H1 (cell line): Measurements from ENCODE around the gene MANF. TPM values are rescaled to one million over a fixed set of nuclear protein-coding genes. Genes with fewer than 3 reads are reported as not detected.

Experiments
- ATF2 ChIP-seq: IDR thresholded peaks from 2 replicates; pipeline ENCODE4 v1.6.1; 2012; ENCODE audit warnings: low read length, inconsistent platforms
- BRCA1 ChIP-seq: IDR thresholded peaks from 2 replicates; pipeline ENCODE4 v1.6.1; 2012; ENCODE audit warnings: low read depth, low read length, improper control_type of control experiment
- CHD1 ChIP-seq: IDR thresholded peaks from 2 replicates; pipeline ENCODE4 v1.6.1; 2012; ENCODE audit warnings: low read depth, low read length, improper control_type of control experiment
- CREB1 ChIP-seq: IDR thresholded peaks from 2 replicates; pipeline ENCODE4 v1.6.1; 2012; ENCODE audit warnings: inconsistent platforms
- CTCF ChIP-seq, 3 experiments: IDR thresholded peaks; 1 replicate in 2 of 3; 2 replicates in 1 of 3; pipeline versions ENCODE4 v1.5.1 to v1.6.1; 2011; ENCODE audit warnings: low read length in 3 of 3, mild to moderate bottlenecking in 3 of 3, inconsistent platforms in 2 of 3, low read depth in 1 of 3, moderate library complexity in 1 of 3; ENCODE audit not compliant: insufficient read depth in 1 of 3; ENCODE audit errors: control extremely low read depth in 1 of 3
- FOSL1 ChIP-seq: IDR thresholded peaks from 2 replicates; pipeline ENCODE4 v1.6.1; 2011; ENCODE audit warnings: mild to moderate bottlenecking, low read depth, low read length, moderate library complexity; ENCODE audit not compliant: insufficient read depth
- HDAC2 ChIP-seq, 2 experiments: fragments of 300-600 bp in 1 of 2; sonication (generic) in 1 of 2; IDR thresholded peaks; 2 replicates each; pipeline ENCODE4 v1.6.1; 2011 to 2012; ENCODE audit warnings: low read depth in 2 of 2, low read length in 2 of 2, mild to moderate bottlenecking in 2 of 2, moderate library complexity in 2 of 2, borderline replicate concordance in 1 of 2, inconsistent platforms in 1 of 2
- MAFK ChIP-seq: IDR thresholded peaks from 2 replicates; pipeline ENCODE4 v1.6.1; 2012; ENCODE audit warnings: low read depth, mild to moderate bottlenecking, improper control_type of control experiment, low read length
- POU5F1 ChIP-seq: IDR thresholded peaks from 2 replicates; pipeline ENCODE4 v1.6.1; 2011; ENCODE audit warnings: low read depth, mild to moderate bottlenecking, low read length, moderate library complexity
- RAD21 ChIP-seq, 2 experiments: IDR thresholded peaks in 1 of 2; conservative IDR thresholded peaks in 1 of 2; 2 replicates each; pipeline ENCODE4 v1.6.1; 2011; ENCODE audit warnings: low read depth in 2 of 2, low read length in 2 of 2, improper control_type of control experiment in 1 of 2, inconsistent platforms in 1 of 2, mild to moderate bottlenecking in 1 of 2, moderate library complexity in 1 of 2
- RNF2 ChIP-seq: fragments of 200-900, 300-1000 bp; sonication (generic); IDR thresholded peaks from 2 replicates; pipeline ENCODE4 v1.7.1; 2016; ENCODE audit warnings: borderline replicate concordance, low read depth, mild to moderate bottlenecking, antibody characterized with exemption, low read length; ENCODE audit not compliant: poor library complexity, severe bottlenecking; ENCODE audit errors: missing control alignments
- RXRA ChIP-seq: IDR thresholded peaks from 2 replicates; pipeline ENCODE4 v1.6.1; 2011; ENCODE audit warnings: low read depth, mild to moderate bottlenecking, low read length, moderate library complexity; ENCODE audit not compliant: insufficient read depth
- SP2 ChIP-seq: IDR thresholded peaks from 2 replicates; pipeline ENCODE4 v1.6.1; 2012; ENCODE audit warnings: mild to moderate bottlenecking, low read length, inconsistent platforms
- TCF12 ChIP-seq: IDR thresholded peaks from 2 replicates; pipeline ENCODE4 v1.6.1; 2011; ENCODE audit warnings: low read depth, mild to moderate bottlenecking, low read length
- YY1 ChIP-seq: IDR thresholded peaks from 2 replicates; pipeline ENCODE4 v1.6.1; 2011; ENCODE audit warnings: low read depth, mild to moderate bottlenecking, low read length
- polyA plus RNA-seq, 7 experiments: library from polyadenylated mRNA; depleted of rRNA in 3 of 7; stranded (reverse) in 5 of 7; unstranded in 2 of 7; fragments of >200 nt in 5 of 7; fragments of 200-250 nt in 2 of 7; gene quantifications; 1 replicate in 5 of 7; 2 replicates in 1 of 7; 4 replicates in 1 of 7; pipeline versions ENCODE4 v1.2.1 to v1.2.3, GENCODE V29; 2011 to 2013; ENCODE audit warnings: missing spikeins in 2 of 7, mixed read lengths in 2 of 7
- total RNA-seq: library from RNA; stranded (reverse); fragmentation: NEBNext Ultra II Directional; extraction: Animal tissue kit (Norgen Biotek cat#: 25700); gene quantifications from 2 replicates; pipeline ENCODE4 v1.2.1, GENCODE V29; 2021

Gene MANF
- total and polyA plus RNA-seq, 2 of the 8 experiments (the other 6 are each of a cell fraction or from before 2014, with no cell fraction given), result 37.5 to 159 TPM

- no peak for TF ChIP-seq RAD21 (IDR thresholded peaks at IDR 0.05 in 1 of 2, conservative IDR thresholded peaks at IDR 0.05 in 1 of 2; ENCODE audit: low read depth in 2 of 2, low read length in 2 of 2)
- TF ChIP-seq BRCA1, result no peak
- no peak for TF ChIP-seq POU5F1
- TF ChIP-seq SP2, result peak; percentile 62
- no peak for TF ChIP-seq TCF12
- TF ChIP-seq RNF2, result no peak
- TF ChIP-seq ATF2, result no peak
- peak; percentile 90 for TF ChIP-seq CREB1
- TF ChIP-seq RXRA, result no peak
- TF ChIP-seq CHD1, result no peak
- TF ChIP-seq CTCF (IDR thresholded peaks at IDR 0.05; ENCODE audit: control extremely low read depth in 1 of 3, insufficient read depth in 1 of 3, low read depth in 1 of 3, low read length in 3 of 3), result no peak
- no peak; a peak in 1 of 4 replicates for TF ChIP-seq HDAC2 (IDR thresholded peaks at IDR 0.05; ENCODE audit: borderline replicate concordance in 1 of 2, low read depth in 2 of 2, low read length in 2 of 2)
- no peak for TF ChIP-seq MAFK
- TF ChIP-seq FOSL1, result no peak
- TF ChIP-seq YY1, result peak; percentile 99
Observed at GRCh38 chr3:51384726-51385473, at the start of gene MANF (continued).
